PFSK-1 (cell line): ENCODE measurements around the gene ZDHHC11B.
A peak's percentile ranks its signal among the peaks of the same experiment; 100 is the strongest.
"Not testable (repeated sequence)": the region's sequence is repeated elsewhere in the genome, so short reads cannot be mapped to it uniquely, and the experiment has no call there.

ENCODE experiments used
- POLR2AphosphoS5 ChIP-seq: IDR thresholded peaks from 2 replicates; pipeline ENCODE4 v1.6.1; 2012; ENCODE audit warnings: low read depth, mild to moderate bottlenecking, control low read depth, low read length, moderate library complexity
- REST ChIP-seq, 2 experiments: IDR thresholded peaks; 2 replicates each; pipeline versions ENCODE4 v1.6.1 to v1.8.0; 2011 to 2012; ENCODE audit warnings: low read depth in 2 of 2, low read length in 2 of 2, control low read depth in 1 of 2, inconsistent platforms in 1 of 2, mild to moderate bottlenecking in 1 of 2, moderate library complexity in 1 of 2; ENCODE audit not compliant: insufficient read depth in 1 of 2
- SIN3A ChIP-seq: IDR thresholded peaks from 2 replicates; pipeline ENCODE4 v1.6.1; 2012; ENCODE audit warnings: mild to moderate bottlenecking, low read length, moderate library complexity, borderline replicate concordance; ENCODE audit not compliant: insufficient read depth
- TAF1 ChIP-seq: IDR thresholded peaks from 2 replicates; pipeline ENCODE4 v1.6.1; 2012; ENCODE audit warnings: low read length, control low read depth, borderline replicate concordance; ENCODE audit not compliant: insufficient read depth

GRCh38 chr5:784428-785177 is at the start of gene ZDHHC11B:
- TF ChIP-seq POLR2AphosphoS5 = peak; percentile 67; the same call in 1 of the 2 replicates
- not testable (repeated sequence) for TF ChIP-seq TAF1; REST (IDR thresholded peaks at IDR 0.05; ENCODE audit: insufficient read depth in 1 of 2, low read depth in 2 of 2, low read length in 2 of 2); SIN3A
